HEK293 (cell line): ENCODE data around the gene XAF1.
"Not testable (repeated sequence)": the region's sequence is repeated elsewhere in the genome, so short reads cannot be mapped to it uniquely, and the experiment has no call there.

Experiments used
- CTCF ChIA-PET: fragments of 350-600 bp; formaldehyde crosslinking; extraction: SDS; loops from one replicate; lab custom pipeline; 2021; ENCODE audit warnings: antibody characterized with exemption; lab: Yijun Ruan, JAX
- POLR2A ChIA-PET: fragments of 300-600 bp; formaldehyde crosslinking; extraction: SDS; loops from one replicate; lab custom pipeline; 2020; ENCODE audit warnings: antibody characterized with exemption, inconsistent platforms; lab: Yijun Ruan, JAX
- H3K27ac ChIP-seq: fragments of 200-500 bp; sonication (Bioruptor generic); 2 replicates; pipeline ENCODE4 v1.5.1; 2014; ENCODE audit warnings: low read depth, low read length, control low read depth, inconsistent platforms; ENCODE audit errors: extremely low read depth
- H3K36me3 ChIP-seq, 2 experiments: fragments of 200-500 bp in 1 of 2; sonication (Bioruptor generic) in 1 of 2; 1 replicate in 1 of 2; 2 replicates in 1 of 2; pipeline ENCODE4 v1.5.1; 2014 to 2017; ENCODE audit warnings: inconsistent platforms in 2 of 2, low read length in 2 of 2; ENCODE audit not compliant: control insufficient read depth in 2 of 2, insufficient read depth in 1 of 2
- H3K4me1 ChIP-seq: fragments of 200-500 bp; sonication (Bioruptor generic); 2 replicates; pipeline ENCODE4 v1.5.1; 2014; ENCODE audit warnings: mild to moderate bottlenecking, low read length, inconsistent platforms; ENCODE audit not compliant: control insufficient read depth, insufficient read depth
- H3K4me3 ChIP-seq: 2 replicates; pipeline ENCODE4 v1.5.1; 2011; ENCODE audit warnings: low read depth, mild to moderate bottlenecking, control low read depth, low read length, moderate library complexity
- H3K9me3 ChIP-seq: fragments of 200-500 bp; sonication (Bioruptor generic); 2 replicates; pipeline ENCODE4 v1.5.1; 2014; ENCODE audit warnings: low read depth, low read length, inconsistent platforms; ENCODE audit not compliant: control insufficient read depth, insufficient read depth
- BCL6B ChIP-seq: fragments of 450-650 bp; formaldehyde crosslinking; IDR thresholded peaks from 2 replicates; pipeline ENCODE4 v1.5.1; 2017; ENCODE audit warnings: missing biosample characterization, missing genetic modification characterization
- GFI1B ChIP-seq: fragments of 450-650 bp; formaldehyde crosslinking; IDR thresholded peaks from 2 replicates; pipeline ENCODE4 v1.5.1; 2016; ENCODE audit warnings: missing biosample characterization, missing genetic modification characterization
- RBAK ChIP-seq: fragments of 450-650 bp; formaldehyde crosslinking; IDR thresholded peaks from 2 replicates; pipeline ENCODE4 v1.5.1; 2016; ENCODE audit warnings: missing biosample characterization, missing genetic modification characterization
- SP3 ChIP-seq: fragments of 450-650 bp; formaldehyde crosslinking; IDR thresholded peaks from 2 replicates; pipeline ENCODE4 v1.5.1; 2016; ENCODE audit warnings: missing biosample characterization, missing genetic modification characterization
- YY1 ChIP-seq: fragments of 450-650 bp; formaldehyde crosslinking; IDR thresholded peaks from 2 replicates; pipeline ENCODE4 v1.5.1; 2018; ENCODE audit warnings: missing biosample characterization, missing genetic modification characterization
- ZBTB1 ChIP-seq: fragments of 450-650 bp; formaldehyde crosslinking; IDR thresholded peaks from 2 replicates; pipeline ENCODE4 v1.5.1; 2016; ENCODE audit warnings: missing biosample characterization, missing genetic modification characterization
- ZBTB20 ChIP-seq: fragments of 450-650 bp; formaldehyde crosslinking; IDR thresholded peaks from 2 replicates; pipeline ENCODE4 v1.5.1; 2016; ENCODE audit warnings: missing biosample characterization, missing genetic modification characterization
- ZFP69B ChIP-seq: fragments of 450-650 bp; formaldehyde crosslinking; IDR thresholded peaks from 2 replicates; pipeline ENCODE4 v1.5.1; 2016; ENCODE audit warnings: missing biosample characterization, missing genetic modification characterization
- ZNF146 ChIP-seq: fragments of 450-650 bp; formaldehyde crosslinking; IDR thresholded peaks from 2 replicates; pipeline ENCODE4 v1.5.1; 2016; ENCODE audit warnings: missing biosample characterization, missing genetic modification characterization
- ZNF148 ChIP-seq: fragments of 450-650 bp; formaldehyde crosslinking; IDR thresholded peaks from 2 replicates; pipeline ENCODE4 v1.5.0; 2017; ENCODE audit warnings: missing biosample characterization, missing genetic modification characterization, borderline replicate concordance
- ZNF23 ChIP-seq: fragments of 450-650 bp; formaldehyde crosslinking; IDR thresholded peaks from 2 replicates; pipeline ENCODE4 v1.5.1; 2016; ENCODE audit warnings: missing biosample characterization, missing genetic modification characterization, borderline replicate concordance
- ZNF24 ChIP-seq: fragments of 450-650 bp; formaldehyde crosslinking; IDR thresholded peaks from 2 replicates; pipeline ENCODE4 v1.5.1; 2016; ENCODE audit warnings: missing biosample characterization, missing genetic modification characterization
- ZNF248 ChIP-seq: fragments of 450-650 bp; formaldehyde crosslinking; IDR thresholded peaks from 2 replicates; pipeline ENCODE4 v1.5.1; 2017; ENCODE audit warnings: missing biosample characterization, missing genetic modification characterization
- ZNF274 ChIP-seq, 2 experiments: fragments of 200-500 bp in 1 of 2; fragments of 450-650 bp in 1 of 2; sonication (Bioruptor generic) in 1 of 2; formaldehyde crosslinking in 1 of 2; IDR thresholded peaks; 2 replicates each; pipeline versions ENCODE4 v1.5.1 to v1.6.1; 2014 to 2016; ENCODE audit warnings: borderline replicate concordance in 1 of 2, inconsistent platforms in 1 of 2, low read length in 1 of 2, missing biosample characterization in 1 of 2, missing genetic modification characterization in 1 of 2
- ZNF280D ChIP-seq: fragments of 450-650 bp; formaldehyde crosslinking; IDR thresholded peaks from 2 replicates; pipeline ENCODE4 v1.5.1; 2016; ENCODE audit warnings: missing biosample characterization, missing genetic modification characterization
- ZNF404 ChIP-seq: fragments of 450-650 bp; formaldehyde crosslinking; IDR thresholded peaks from 2 replicates; pipeline ENCODE4 v1.5.1; 2017; ENCODE audit warnings: missing biosample characterization, missing genetic modification characterization
- ZNF48 ChIP-seq: fragments of 450-650 bp; formaldehyde crosslinking; IDR thresholded peaks from 2 replicates; pipeline ENCODE4 v1.5.1; 2016; ENCODE audit warnings: missing biosample characterization, missing genetic modification characterization
- ZNF518A ChIP-seq: fragments of 450-650 bp; formaldehyde crosslinking; conservative IDR thresholded peaks from 2 replicates; pipeline ENCODE4 v1.5.1; 2016; ENCODE audit warnings: low read depth, missing biosample characterization, missing genetic modification characterization
- ZNF610 ChIP-seq: fragments of 450-650 bp; formaldehyde crosslinking; IDR thresholded peaks from 2 replicates; pipeline ENCODE4 v1.5.1; 2016; ENCODE audit warnings: missing biosample characterization, missing genetic modification characterization, borderline replicate concordance
- ZNF624 ChIP-seq: fragments of 450-650 bp; formaldehyde crosslinking; IDR thresholded peaks from 2 replicates; pipeline ENCODE4 v1.5.1; 2017; ENCODE audit warnings: missing biosample characterization, missing genetic modification characterization

The XAF1 gene

GRCh38 chr17:6816368-6816767 lies 60.5 kb downstream of the XAF1 start:
- H3K4me3 ChIP-seq, H3K9me3 ChIP-seq, POLR2A ChIA-PET, H3K36me3 ChIP-seq, CTCF ChIA-PET, H3K27ac ChIP-seq, H3K4me1 ChIP-seq: not testable (repeated sequence)
- TF ChIP-seq ZNF146 (peak; percentile 94), ZNF280D (tag by site-specific recombination) (0 out of 2 replicates have a peak, but pooled peaks have one; percentile 64)

- TF ChIP-seq ZNF24 (tag by site-specific recombination) (no peak), ZNF404 (no peak), ZNF23 (tag by site-specific recombination) (no peak)
- ChIA-PET CTCF (interaction anchor here (1.3 to 1.4 kb wide), 2 partner anchors 23 to 25 kb away, joined by 3 read pairs; no protein-coding TSS in a partner anchor), POLR2A (no interaction called here)
- no peaks in the 10 kb centered on the region for H3K9me3 ChIP-seq
- H3K36me3 ChIP-seq = no peaks in the 10 kb centered on the region
- no peaks in the 10 kb centered on the region for H3K4me1 ChIP-seq
- no peak overlapping the region for H3K4me3 ChIP-seq
- H3K27ac ChIP-seq = no peak overlapping the region
Measured at GRCh38 chr17:6818938-6819337, 63.1 kb downstream of the XAF1 start.

- ChIA-PET POLR2A (interaction anchor here (0.8 kb wide), 1 partner anchor 11 kb away, joined by 3 read pairs; no protein-coding TSS in a partner anchor), CTCF (interaction anchor here (0.5 to 1.7 kb wide), 4 partner anchors 20 to 388 kb away, joined by 3 to 4 read pairs (median 4); partner anchors contain the start of gene AIPL1)
- H3K36me3 ChIP-seq = no peaks in the 10 kb centered on the region
- no peak overlapping the region for H3K27ac ChIP-seq
- H3K4me3 ChIP-seq = no peak overlapping the region
- no peaks in the 10 kb centered on the region for H3K9me3 ChIP-seq
- no peaks in the 10 kb centered on the region for H3K4me1 ChIP-seq
- TF ChIP-seq ZBTB20 (tag by site-specific recombination) = no peak
- TF ChIP-seq ZNF518A (tag by site-specific recombination) = no peak
- no peak for TF ChIP-seq ZNF610 (tag by site-specific recombination)
- no peak for TF ChIP-seq ZNF148 (tag by site-specific recombination)
- no peak for TF ChIP-seq ZNF248 (tag by site-specific recombination)
- TF ChIP-seq SP3 = no peak
- TF ChIP-seq ZFP69B (tag by site-specific recombination) = no peak
- no peak for TF ChIP-seq GFI1B (tag by site-specific recombination)
- TF ChIP-seq ZBTB1 = no peak
- no peak for TF ChIP-seq ZNF48 (tag by site-specific recombination)
- no peak for TF ChIP-seq ZNF624 (tag by site-specific recombination)
- TF ChIP-seq YY1 (tag by site-specific recombination) = no peak
- no peak for TF ChIP-seq BCL6B (tag by site-specific recombination)
- no peak for TF ChIP-seq RBAK
- no peak for TF ChIP-seq ZNF274 (IDR thresholded peaks at IDR 0.05; ENCODE audit: low read length)
- TF ChIP-seq ZNF274 (tag by site-specific recombination; IDR thresholded peaks at IDR 0.05; ENCODE audit: borderline replicate concordance) = no peak
Measured at GRCh38 chr17:6823011-6823442, 67.2 kb downstream of the XAF1 start.
